IMR-90 (cell line): ENCODE data around the gene TINCR. TPM values are rescaled to one million over a fixed set of nuclear protein-coding genes. Genes with fewer than 3 reads are reported as not detected.

ENCODE experiments used
- ATAC-seq: fragments of 200-7000 bp; cut with Tn5 transposase; 2 replicates; pipeline ENCODE4 v1.9.1; 2020; ENCODE audit warnings: low read depth, mild to moderate bottlenecking, moderate library complexity
- BruUV-seq: library from RNA; stranded (reverse); fragments of 400-500 nt; replicated peaks from 2 replicates; lab custom pipeline; 2021; lab: Mats Ljungman, UMichigan
- CTCF ChIA-PET: fragments of 300-600 bp; formaldehyde crosslinking; extraction: SDS; loops from one replicate; lab custom pipeline; 2021; ENCODE audit warnings: antibody characterized with exemption; lab: Yijun Ruan, JAX
- POLR2A ChIA-PET: fragments of 300-600 bp; sonication (Branson Sonifier 250); formaldehyde crosslinking; loops from one replicate; lab custom pipeline; 2022; ENCODE audit warnings: antibody characterized with exemption; ENCODE audit not compliant: unreplicated experiment; lab: Charles Lee
- DNase-seq: peaks from one replicate; pipeline ENCODE4 v3.0.0; 2013
- H2AFZ ChIP-seq: replicated peaks from 2 replicates; pipeline ENCODE3; 2013; ENCODE audit warnings: low read length, mild to moderate bottlenecking; ENCODE audit not compliant: poor library complexity
- H2AK5ac ChIP-seq: 2 replicates; pipeline ENCODE4 v1.6.1; 2013; ENCODE audit warnings: low read depth, low read length, inconsistent platforms
- H2AK9ac ChIP-seq: replicated peaks from 2 replicates; pipeline ENCODE3; 2013; ENCODE audit warnings: mild to moderate bottlenecking, low read depth, low read length, moderate library complexity; ENCODE audit not compliant: poor library complexity
- H2BK120ac ChIP-seq: 2 replicates; pipeline ENCODE4 v1.6.1; 2013; ENCODE audit warnings: low read depth, low read length, inconsistent platforms
- H2BK15ac ChIP-seq: 3 replicates; pipeline ENCODE4 v1.6.1; 2013; ENCODE audit warnings: low read depth, low read length, inconsistent platforms
- H2BK20ac ChIP-seq: 2 replicates; pipeline ENCODE4 v1.6.1; 2013; ENCODE audit warnings: low read depth, mild to moderate bottlenecking, inconsistent platforms, low read length, moderate library complexity
- H2BK5ac ChIP-seq: 2 replicates; pipeline ENCODE4 v1.6.1; 2013; ENCODE audit warnings: mild to moderate bottlenecking, low read depth, low read length, inconsistent platforms; ENCODE audit not compliant: poor library complexity, severe bottlenecking
- H3K14ac ChIP-seq: replicated peaks from 2 replicates; pipeline ENCODE4 v1.6.1; 2013; ENCODE audit warnings: low read depth, low read length, inconsistent platforms
- H3K18ac ChIP-seq: 2 replicates; pipeline ENCODE4 v1.6.1; 2013; ENCODE audit warnings: low read depth, low read length, control low read depth
- H3K23ac ChIP-seq: 2 replicates; pipeline ENCODE4 v1.6.1; 2013; ENCODE audit warnings: low read depth, low read length, inconsistent platforms
- H3K27ac ChIP-seq: 2 replicates; pipeline ENCODE4 v1.5.1; 2013; ENCODE audit warnings: mild to moderate bottlenecking, control low read depth, low read length; ENCODE audit not compliant: insufficient read depth
- H3K27me3 ChIP-seq: 2 replicates; pipeline ENCODE4 v1.6.1; 2013; ENCODE audit warnings: low read length; ENCODE audit not compliant: control insufficient read depth, insufficient read depth
- H3K36me3 ChIP-seq: 2 replicates; pipeline ENCODE4 v1.6.1; 2013; ENCODE audit warnings: low read length, mixed read lengths; ENCODE audit not compliant: control insufficient read depth, insufficient read depth
- H3K4ac ChIP-seq: 2 replicates; pipeline ENCODE4 v1.6.1; 2013; ENCODE audit warnings: low read depth, low read length, inconsistent platforms
- H3K4me1 ChIP-seq: 2 replicates; pipeline ENCODE4 v1.6.1; 2013; ENCODE audit warnings: low read length, mixed read lengths; ENCODE audit not compliant: control insufficient read depth, insufficient read depth
- H3K4me2 ChIP-seq: 2 replicates; pipeline ENCODE4 v1.6.1; 2013; ENCODE audit warnings: low read depth, mild to moderate bottlenecking, control low read depth, low read length, moderate library complexity
- H3K4me3 ChIP-seq: 2 replicates; pipeline ENCODE4 v1.5.1; 2013; ENCODE audit warnings: low read depth, mild to moderate bottlenecking, control low read depth, low read length, moderate library complexity; ENCODE audit not compliant: insufficient read depth
- H3K56ac ChIP-seq: 2 replicates; pipeline ENCODE4 v1.6.1; 2013; ENCODE audit warnings: low read length, inconsistent platforms; ENCODE audit not compliant: insufficient read depth; ENCODE audit errors: extremely low read depth
- H3K79me1 ChIP-seq, 2 experiments: 2 replicates each; pipeline ENCODE4 v1.6.1; 2013; ENCODE audit warnings: low read length in 2 of 2, inconsistent platforms in 1 of 2, low read depth in 1 of 2
- H3K9ac ChIP-seq: 2 replicates; pipeline ENCODE4 v1.6.1; 2013; ENCODE audit warnings: low read depth, low read length, control low read depth
- H3K9me1 ChIP-seq: 2 replicates; pipeline ENCODE4 v1.6.1; 2013; ENCODE audit warnings: low read length, inconsistent platforms; ENCODE audit not compliant: insufficient read depth
- H3K9me3 ChIP-seq: 2 replicates; pipeline ENCODE4 v1.6.1; 2013; ENCODE audit warnings: low read length; ENCODE audit not compliant: control insufficient read depth, insufficient read depth
- H4K20me1 ChIP-seq: 2 replicates; pipeline ENCODE4 v1.6.1; 2013; ENCODE audit warnings: low read length, inconsistent platforms; ENCODE audit not compliant: insufficient read depth
- H4K5ac ChIP-seq: 2 replicates; pipeline ENCODE4 v1.6.1; 2013; ENCODE audit warnings: mild to moderate bottlenecking, low read depth, low read length, control low read depth
- H4K8ac ChIP-seq, 2 experiments: 2 replicates each; pipeline ENCODE4 v1.6.1; 2013; ENCODE audit warnings: low read depth in 2 of 2, low read length in 2 of 2, control low read depth in 1 of 2, inconsistent platforms in 1 of 2
- H4K91ac ChIP-seq: 2 replicates; pipeline ENCODE4 v1.6.1; 2013; ENCODE audit warnings: low read depth, low read length, inconsistent platforms; ENCODE audit not compliant: insufficient read depth
- BHLHE40 ChIP-seq: fragments of 150-350 bp; IDR thresholded peaks from 2 replicates; pipeline ENCODE4 v1.6.1; 2016; ENCODE audit warnings: mild to moderate bottlenecking, low read depth, low read length
- CEBPB ChIP-seq: IDR thresholded peaks from 2 replicates; pipeline ENCODE4 v1.6.1; 2012; ENCODE audit warnings: low read depth, low read length, improper control_type of control experiment
- CHD1 ChIP-seq: IDR thresholded peaks from 2 replicates; pipeline ENCODE4 v1.6.1; 2012; ENCODE audit warnings: low read depth, low read length, improper control_type of control experiment
- CTCF ChIP-seq: conservative IDR thresholded peaks from 2 replicates; pipeline ENCODE4 v1.5.1; 2012; ENCODE audit warnings: mild to moderate bottlenecking, low read depth, low read length, improper control_type of control experiment
- ELK1 ChIP-seq: fragments of 150-350 bp; IDR thresholded peaks from 2 replicates; pipeline ENCODE4 v1.6.1; 2016; ENCODE audit warnings: low read depth, mild to moderate bottlenecking, low read length, moderate library complexity, borderline replicate concordance
- FOS ChIP-seq: fragments of 150-350 bp; IDR thresholded peaks from 2 replicates; pipeline ENCODE4 v1.6.1; 2016; ENCODE audit warnings: low read depth, low read length
- MAFK ChIP-seq: IDR thresholded peaks from 2 replicates; pipeline ENCODE4 v1.6.1; 2012; ENCODE audit warnings: low read depth, low read length, improper control_type of control experiment
- MAZ ChIP-seq: IDR thresholded peaks from 2 replicates; pipeline ENCODE4 v1.6.1; 2012; ENCODE audit warnings: low read depth, mild to moderate bottlenecking, low read length, improper control_type of control experiment, moderate library complexity, borderline replicate concordance
- MXI1 ChIP-seq: IDR thresholded peaks from 2 replicates; pipeline ENCODE4 v1.6.1; 2012; ENCODE audit warnings: low read depth, mild to moderate bottlenecking, low read length, moderate library complexity, borderline replicate concordance
- NFE2L2 ChIP-seq: fragments of 150-350 bp; IDR thresholded peaks from 2 replicates; pipeline ENCODE4 v1.6.1; 2016; ENCODE audit warnings: low read depth, mild to moderate bottlenecking, low read length
- POLR2A ChIP-seq: IDR thresholded peaks from 2 replicates; pipeline ENCODE4 v1.6.1; 2012; ENCODE audit warnings: mild to moderate bottlenecking, low read depth, low read length
- RAD21 ChIP-seq: IDR thresholded peaks from 2 replicates; pipeline ENCODE4 v1.6.1; 2012; ENCODE audit warnings: low read length, improper control_type of control experiment
- RCOR1 ChIP-seq: IDR thresholded peaks from 2 replicates; pipeline ENCODE4 v1.6.1; 2012; ENCODE audit warnings: mild to moderate bottlenecking, low read length, improper control_type of control experiment; ENCODE audit not compliant: insufficient replicate concordance
- RFX5 ChIP-seq: IDR thresholded peaks from 2 replicates; pipeline ENCODE4 v1.8.0; 2012; ENCODE audit warnings: low read depth, mild to moderate bottlenecking, low read length, moderate library complexity
- SMC3 ChIP-seq: fragments of 150-350 bp; IDR thresholded peaks from 2 replicates; pipeline ENCODE4 v1.6.1; 2016; ENCODE audit warnings: low read depth, mild to moderate bottlenecking, antibody characterized with exemption, low read length, moderate library complexity
- USF2 ChIP-seq: fragments of 150-350 bp; IDR thresholded peaks from 2 replicates; pipeline ENCODE4 v1.6.1; 2017; ENCODE audit warnings: mild to moderate bottlenecking, antibody characterized with exemption, low read length, low read depth
- WGBS, 2 experiments: methylation state at CpG; one replicate each; pipeline versions ENCODE4 v1.1.5 to v1.1.7; 2013; ENCODE audit warnings: missing lambda C conversion rate in 2 of 2; ENCODE audit not compliant: insufficient read length in 1 of 2; ENCODE audit errors: extremely low coverage in 2 of 2; 5-methylcytosine and 5-hydroxymethylcytosine counted together
- dilution Hi-C: fragments of 300-500 bp; cut with HindIII; formaldehyde crosslinking; loops from one replicate; pipeline ENCODE4 v1.14.3; 2018; ENCODE audit warnings: low sequenced_read_pairs; ENCODE audit not compliant: unreplicated experiment
- in situ Hi-C: fragments of 300-500 bp; cut with MboI; formaldehyde crosslinking; loops from 3 replicates; pipeline ENCODE4 v1.14.3; 2019; ENCODE audit warnings: low sequenced_read_pairs, inconsistent platforms, mixed read lengths
- intact Hi-C: fragments of 100-400 bp; cut with micrococcal nuclease; formaldehyde crosslinking; loops from 2 replicates; pipeline ENCODE4 v1.10.0; 2022
- polyA plus RNA-seq, 3 experiments: library from polyadenylated mRNA; depleted of rRNA; stranded (reverse); fragments of >200 nt; gene quantifications; 2 replicates each; pipeline ENCODE4 v1.2.3, GENCODE V29; 2012; ENCODE audit warnings: low replicate concordance in 1 of 3
- total RNA-seq: library from RNA; depleted of rRNA; stranded (reverse); fragments of >200 nt; gene quantifications from 2 replicates; pipeline ENCODE4 v1.2.3, GENCODE V29; 2012

Gene TINCR
- total and polyA plus RNA-seq, 2 of the 4 experiments (the other 2 are of a cell fraction), result 0.05 TPM; not detected in 1

GRCh38 chr19:5595745-5596144, 28.0 kb upstream of the TINCR start:
- dilution Hi-C loops, result no loop called here
- Histone ChIP-seq H3K4me2 (no peak overlapping the region), H3K27ac (no peak overlapping the region), H2BK20ac (no peak overlapping the region), H4K91ac (no peak overlapping the region), H4K5ac (no peak overlapping the region), H2BK15ac (no peak overlapping the region), H2AK5ac (no peak overlapping the region), H3K4me1 (no peaks in the 10 kb centered on the region), H3K36me3 (peaks cover 84% of the 10 kb centered on the region), H3K79me1 (peaks cover 16% of the 10 kb centered on the region in 2 experiments; a peak in 3 of 4 replicates), H2BK5ac (no peak overlapping the region), H2AFZ (no peak overlapping the region), H3K14ac (no peak overlapping the region), H3K56ac (no peak overlapping the region), H3K4me3 (no peak overlapping the region), H3K4ac (no peak overlapping the region), H3K27me3 (no peaks in the 10 kb centered on the region), H4K8ac (no peak overlapping the region), H3K9me1 (no peaks in the 10 kb centered on the region), H3K9ac (no peak overlapping the region), H3K9me3 (no peaks in the 10 kb centered on the region), H2AK9ac (no peak overlapping the region), H2BK120ac (no peak overlapping the region), H3K23ac (no peak overlapping the region), H3K18ac (no peak overlapping the region), H4K20me1 (peaks cover 4% of the 10 kb centered on the region; the same call in 1 of the 2 replicates)
- WGBS, 2 experiments, result 100% methylated on average over 1 of the region's 9 CpGs; no CpG with 5 or more reads in 1 of the 2 experiments
- no TSS peak for BruUV-seq
- POLR2A ChIA-PET, result no interaction called here
- in situ Hi-C loops, result no loop called here
- CTCF ChIA-PET, result no interaction called here
- intact Hi-C loops, result no loop called here
- TF ChIP-seq MAFK (no peak), SMC3 (no peak), RCOR1 (no peak), CEBPB (no peak), USF2 (no peak), CTCF (no peak), CHD1 (no peak), MAZ (no peak), RAD21 (no peak), MXI1 (no peak), RFX5 (no peak), ELK1 (no peak), POLR2A (no peak), NFE2L2 (no peak), FOS (no peak), BHLHE40 (no peak)
- no peak for ATAC-seq
- no peak for DNase-seq
